ENCODE data around the gene IQCF2.
"Not testable (repeated sequence)": the region's sequence is repeated elsewhere in the genome, so short reads cannot be mapped to it uniquely, and the experiment has no call there.

The IQCF2 gene

GRCh38 chr3:51860703-51861665, at the start of gene IQCF2:
Gene IQCF2, plus strand, starts transcription at chr3:51861615. Its CDS starts 52 bp downstream, at chr3:51861667.
- DNase-seq: no peak

GRCh38 chr3:51813539-51813938, 47.9 kb upstream of the IQCF2 start:
- DNase-seq: no peak

DNA sequence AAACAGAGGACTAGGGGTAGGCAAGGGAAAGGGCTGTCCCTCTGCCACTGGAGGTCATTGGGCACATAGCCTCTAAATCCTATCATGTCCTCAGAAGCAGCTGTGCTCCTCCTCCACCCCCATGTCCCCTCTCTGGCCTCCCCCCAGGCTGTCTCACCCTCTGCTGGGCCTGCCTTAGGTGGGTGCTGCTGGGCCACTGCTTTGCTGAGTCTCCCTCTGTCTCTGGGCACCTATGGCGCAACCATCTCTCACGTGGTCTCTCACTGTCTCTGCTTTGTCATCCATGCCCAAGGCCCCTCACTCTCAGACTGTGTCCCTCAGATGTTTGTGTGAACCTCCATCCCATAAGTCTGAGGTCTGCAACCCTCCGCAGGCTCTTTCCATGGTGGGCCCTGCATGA, 47.4 kb upstream of the IQCF2 start:
- DNase-seq: no peak

- no peak for DNase-seq
Observed at GRCh38 chr3:51815614-51816013, 45.8 kb upstream of the IQCF2 start.

- DNase-seq: no peak
Observed at GRCh38 chr3:51816723-51817122, 44.7 kb upstream of the IQCF2 start.

DNA sequence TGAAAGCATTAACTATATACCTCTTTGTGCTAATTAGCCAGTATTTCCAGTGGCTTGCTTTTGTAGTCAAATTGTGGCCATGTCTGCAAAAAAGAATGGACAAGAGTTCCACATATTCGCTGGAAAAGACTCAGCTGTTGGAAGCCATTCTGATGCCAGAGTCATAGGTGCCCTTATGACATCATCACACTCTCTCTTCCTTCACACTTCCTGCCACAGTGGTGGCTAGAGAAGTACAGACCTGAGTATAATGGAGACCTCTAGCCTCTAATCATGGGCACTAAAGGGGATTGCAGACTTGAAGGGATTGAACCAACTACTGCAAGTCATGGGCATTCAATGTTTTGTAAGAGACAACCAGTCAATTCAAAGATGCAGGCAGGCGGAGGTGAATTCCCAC, 44.0 kb upstream of the IQCF2 start:
- DNase-seq: no peak

DNA sequence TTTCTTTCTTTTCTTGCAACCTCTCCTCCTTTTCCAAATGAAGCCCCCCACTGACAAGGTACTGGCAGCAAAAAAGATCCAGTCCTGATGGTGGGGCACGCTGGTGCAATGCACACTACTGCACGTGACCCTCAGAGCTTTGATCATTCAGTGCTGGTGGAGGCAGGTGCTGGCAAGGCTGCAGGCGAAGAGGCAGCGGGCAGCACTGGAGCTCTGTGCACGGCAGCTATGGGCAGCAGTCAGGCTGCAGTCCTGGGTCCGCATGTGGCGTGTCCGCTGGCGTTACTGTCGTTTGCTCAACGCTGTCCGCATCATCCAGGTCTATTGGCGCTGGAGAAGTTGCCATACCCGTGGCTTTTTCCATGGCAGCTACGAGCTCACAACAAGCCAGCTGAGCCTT, 42.3 kb upstream of the IQCF2 start:
- no peak for DNase-seq

DNA sequence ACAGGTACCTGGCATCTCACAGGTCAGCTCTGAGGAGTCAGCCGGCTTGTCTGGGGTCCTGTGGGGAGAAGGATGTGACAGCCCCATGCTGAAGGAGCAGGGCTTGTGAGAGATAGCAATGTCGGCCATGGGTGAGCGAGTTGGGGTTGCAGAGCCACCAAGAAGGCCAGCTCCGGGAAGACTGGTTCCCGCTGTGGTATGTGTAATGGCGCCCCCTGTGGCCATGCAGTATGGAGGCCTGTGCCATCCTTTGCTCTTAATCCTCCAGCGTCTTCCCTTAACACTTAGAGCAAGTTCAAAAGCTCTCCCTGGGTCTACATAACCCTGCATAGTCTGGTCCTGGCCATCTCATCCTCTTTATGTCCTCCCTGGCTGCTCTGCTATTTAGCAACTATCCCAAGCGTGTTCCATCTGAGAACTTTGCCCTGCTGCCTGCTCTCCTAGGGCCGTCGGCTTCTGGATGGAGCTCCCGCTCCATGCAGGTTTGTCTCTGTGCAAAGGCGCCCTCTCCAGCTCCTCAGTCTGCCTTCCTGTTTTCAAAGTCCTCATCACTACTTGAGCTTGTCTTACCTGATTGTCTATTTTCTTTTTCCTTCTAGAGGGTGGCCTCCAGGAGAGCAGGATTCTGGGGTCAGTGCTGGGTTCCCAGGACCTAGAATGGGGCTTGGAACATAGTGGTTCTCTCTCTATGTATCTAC, 41.6 kb upstream of the IQCF2 start:
- no peak for DNase-seq

DNA sequence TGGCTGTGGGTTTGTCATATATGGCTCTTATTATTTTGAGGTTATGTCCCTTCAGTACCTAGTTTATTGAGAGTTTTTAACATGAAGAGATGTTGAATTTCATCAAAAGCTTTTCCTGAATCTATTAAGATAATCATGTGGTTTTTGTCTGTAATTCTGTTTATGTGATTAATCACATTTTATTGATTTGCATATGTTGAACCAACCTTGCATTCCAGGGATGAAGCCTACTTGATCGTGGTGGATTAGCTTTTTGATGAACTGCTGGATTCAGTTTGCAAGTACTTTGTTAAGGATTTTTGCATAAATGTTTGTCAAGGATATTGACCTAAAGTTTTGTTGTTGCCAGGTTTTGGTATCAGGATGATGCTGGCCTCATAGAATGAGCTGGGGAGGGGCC, 33.1 kb upstream of the IQCF2 start:
- DNase-seq: no peak

DNA sequence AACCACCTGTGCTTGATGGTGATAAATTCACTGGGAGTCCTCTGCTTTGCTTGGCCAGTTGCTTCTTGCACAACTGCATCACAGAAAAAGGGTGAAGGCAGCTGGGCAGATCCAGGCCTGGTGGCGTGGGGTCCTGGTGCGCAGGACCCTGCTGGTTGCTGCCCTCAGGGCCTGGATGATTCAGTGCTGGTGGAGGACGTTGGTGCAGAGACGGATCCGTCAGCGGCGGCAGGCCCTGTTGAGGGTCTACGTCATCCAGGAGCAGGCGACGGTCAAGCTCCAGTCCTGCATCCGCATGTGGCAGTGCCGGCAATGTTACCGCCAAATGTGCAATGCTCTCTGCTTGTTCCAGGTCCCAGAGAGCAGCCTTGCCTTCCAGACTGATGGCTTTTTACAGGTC, 31.1 kb upstream of the IQCF2 start:
- no peak for DNase-seq

DNA sequence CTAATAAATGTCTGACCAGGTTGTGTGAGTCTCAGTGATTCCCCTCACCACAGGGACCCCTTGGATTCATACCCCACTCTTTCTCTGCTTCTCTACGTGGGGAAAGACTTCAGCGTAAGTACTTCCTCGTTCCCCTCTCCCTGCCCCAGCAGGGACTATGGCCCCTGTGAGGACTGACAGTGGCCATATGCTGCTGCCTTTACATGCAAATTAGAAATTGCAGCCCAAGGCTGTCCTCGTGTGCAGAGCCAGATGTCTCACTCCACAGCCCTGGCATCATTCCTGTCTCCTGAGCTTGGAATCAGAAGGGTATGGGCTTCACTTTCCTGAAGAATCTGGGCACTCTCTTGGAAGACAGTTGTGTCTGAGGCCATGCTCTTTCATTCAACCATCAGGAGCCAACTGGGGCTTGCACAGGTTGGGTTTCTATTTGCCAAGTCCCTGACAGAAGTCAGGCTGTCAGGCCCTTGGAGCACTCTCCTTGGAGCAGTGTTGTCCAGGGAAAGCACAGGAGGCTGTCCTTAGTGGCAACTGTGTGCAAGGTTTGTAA, 30.5 kb upstream of the IQCF2 start:
- no peak for DNase-seq

GRCh38 chr3:51836606-51837005, 24.8 kb upstream of the IQCF2 start:
- DNase-seq: no peak

DNA sequence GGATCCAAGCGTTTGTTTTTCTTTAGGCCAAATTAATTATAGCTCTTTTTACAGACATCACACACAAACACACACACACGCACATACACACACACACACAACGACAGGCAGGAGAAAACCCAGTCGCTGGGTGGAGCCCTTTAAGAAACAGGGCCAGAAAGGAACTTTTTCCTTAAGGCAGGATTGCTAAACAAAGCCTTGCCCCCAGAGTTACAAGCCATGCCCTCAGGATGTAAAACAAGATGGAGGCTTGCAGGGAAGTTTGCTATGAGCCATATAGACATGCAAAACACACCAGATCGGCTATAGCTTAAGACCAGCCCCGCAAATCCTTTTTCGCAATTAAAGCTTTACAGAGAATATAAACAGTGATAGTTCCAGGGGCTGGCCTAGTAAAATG, 16.3 kb upstream of the IQCF2 start:
- DNase-seq: no peak

DNA sequence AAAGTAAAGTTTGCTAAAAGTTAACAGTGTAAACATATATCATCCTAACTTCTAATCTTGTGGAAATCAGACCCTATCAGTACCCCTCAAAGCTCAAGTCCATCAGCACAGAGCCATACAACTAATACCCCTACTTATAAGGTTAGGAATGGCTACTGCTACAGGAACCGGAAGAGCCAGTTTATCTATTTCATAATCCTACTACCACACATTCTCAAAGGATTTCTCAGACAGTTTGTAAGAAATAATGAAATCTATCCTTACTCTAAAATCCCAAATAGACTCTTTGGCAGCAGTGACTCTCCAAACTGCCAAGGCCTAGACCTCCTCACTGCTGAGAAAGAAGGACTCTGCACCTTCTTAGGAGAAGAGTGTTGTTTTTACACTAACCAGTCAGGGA, 6.0 kb upstream of the IQCF2 start:
- DNase-seq: not testable (repeated sequence)

DNA sequence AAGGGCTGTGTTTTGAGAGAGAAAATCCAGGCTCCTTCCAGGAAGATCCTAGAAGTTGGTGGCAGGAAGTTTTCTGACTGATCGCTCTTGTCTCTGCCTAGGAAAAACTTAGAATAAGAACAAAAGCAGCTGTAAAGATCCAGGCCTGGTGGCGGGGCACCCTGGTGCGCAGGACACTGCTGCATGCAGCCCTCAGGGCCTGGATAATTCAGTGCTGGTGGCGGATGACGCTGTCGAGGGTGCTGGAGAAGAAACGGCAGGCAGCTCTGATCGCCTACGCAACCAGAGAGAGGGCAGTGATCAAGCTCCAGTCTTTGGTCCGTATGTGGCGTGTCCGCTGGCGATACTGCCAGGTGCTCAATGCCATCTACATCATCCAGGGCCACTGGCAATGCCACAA, 1.5 kb downstream of the IQCF2 start:
- DNase-seq: no peak

DNA sequence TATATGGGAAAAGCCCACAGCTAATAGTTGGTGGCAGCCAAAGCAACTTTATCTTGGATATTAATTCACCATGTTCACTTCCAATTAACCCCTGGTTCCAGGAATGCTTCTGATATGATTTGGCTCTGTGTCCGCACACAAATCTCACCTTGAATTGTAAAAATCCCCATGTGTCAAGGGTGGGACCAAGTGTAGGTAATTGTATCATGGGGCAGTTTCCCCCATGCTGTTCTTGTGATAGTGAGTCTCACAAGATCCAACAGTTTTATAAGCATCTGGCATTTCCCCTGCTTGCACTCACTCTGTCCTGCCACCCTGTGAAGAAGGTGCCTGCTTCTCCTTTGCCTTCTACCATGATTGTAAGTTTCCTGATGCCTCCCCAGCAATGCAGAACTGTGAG, 7.5 kb downstream of the IQCF2 start:
- not testable (repeated sequence) for DNase-seq

DNA sequence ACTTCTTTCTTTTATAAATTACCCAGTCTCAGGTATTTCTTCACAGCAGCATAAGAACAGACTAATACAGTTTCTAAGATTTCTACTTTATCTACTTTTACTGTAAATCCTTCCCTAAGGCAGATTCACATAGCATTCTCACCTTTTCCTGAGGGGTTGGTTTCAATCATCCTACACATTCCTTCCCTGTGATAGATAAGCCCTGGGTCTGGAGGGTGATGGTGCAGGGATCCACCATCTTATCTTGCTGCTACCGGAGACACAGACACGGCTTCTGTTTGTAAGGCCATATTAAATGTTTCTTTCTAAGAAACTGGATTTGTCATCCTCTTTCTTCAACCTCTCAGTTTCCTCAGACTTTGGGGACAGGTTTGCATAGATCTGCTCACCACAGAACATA, 7.9 kb downstream of the IQCF2 start:
- no peak for DNase-seq

DNA sequence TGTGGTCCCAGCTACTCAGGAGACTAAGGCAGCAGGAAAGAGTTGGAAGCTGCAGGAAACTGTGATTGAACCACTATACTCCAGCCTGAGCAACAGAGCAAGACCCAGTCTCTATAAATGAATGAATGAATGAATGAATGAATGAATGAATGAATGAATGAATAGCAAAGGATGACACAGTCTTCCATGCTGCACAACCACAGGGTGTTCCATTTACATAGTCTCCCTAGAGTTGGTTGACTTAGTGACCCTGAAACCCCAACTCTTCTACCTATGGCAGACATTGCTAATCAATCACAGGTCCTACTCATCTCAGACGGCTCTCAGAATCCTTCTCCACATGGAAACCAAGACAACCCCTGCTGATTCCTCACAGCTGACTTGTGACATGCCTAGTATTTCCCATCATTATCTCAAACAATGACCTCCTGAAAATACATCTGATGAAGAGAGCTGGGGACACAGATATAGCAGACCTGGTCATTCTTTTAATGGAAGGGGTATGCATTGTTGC, 11.9 kb downstream of the IQCF2 start:
- no peak for DNase-seq

DNA sequence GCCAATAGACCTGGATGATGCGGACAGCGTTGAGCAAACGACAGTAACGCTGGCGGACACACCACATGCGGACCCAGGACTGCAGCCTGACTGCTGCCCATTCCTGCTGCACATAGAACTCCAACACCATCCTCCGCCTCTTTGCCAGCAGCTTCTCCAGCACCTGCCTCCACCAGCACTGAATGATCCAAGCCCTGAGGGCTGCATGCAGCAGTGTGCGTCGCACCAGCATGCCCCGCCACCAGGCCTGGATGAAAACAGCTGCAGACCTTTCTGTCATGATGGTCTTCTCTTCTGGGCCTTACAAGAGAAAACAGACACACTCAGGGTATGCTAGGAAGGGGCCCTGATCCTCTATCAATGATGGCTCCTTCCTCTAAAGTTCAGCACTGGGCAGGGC, 12.5 kb downstream of the IQCF2 start:
- no peak for DNase-seq

DNA sequence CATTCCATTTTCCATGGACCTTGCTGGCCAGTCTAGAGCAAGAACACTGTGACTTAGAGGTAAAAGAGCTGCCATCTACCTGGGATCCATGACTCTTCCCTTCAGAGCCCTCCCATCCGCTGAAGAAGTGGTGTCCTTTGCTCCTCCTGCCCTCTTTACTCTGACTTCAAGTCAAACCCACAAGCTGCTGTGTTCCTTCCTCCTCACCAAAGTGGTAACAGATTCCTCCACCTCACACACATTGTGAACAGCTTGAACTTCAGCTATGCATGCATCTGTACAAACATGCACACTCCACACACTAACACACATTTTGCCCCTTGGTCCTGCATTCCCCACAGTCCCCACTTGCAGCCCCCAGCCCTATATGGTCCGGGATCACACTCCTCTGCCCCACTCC, 13.0 kb downstream of the IQCF2 start:
- no peak for DNase-seq

DNA sequence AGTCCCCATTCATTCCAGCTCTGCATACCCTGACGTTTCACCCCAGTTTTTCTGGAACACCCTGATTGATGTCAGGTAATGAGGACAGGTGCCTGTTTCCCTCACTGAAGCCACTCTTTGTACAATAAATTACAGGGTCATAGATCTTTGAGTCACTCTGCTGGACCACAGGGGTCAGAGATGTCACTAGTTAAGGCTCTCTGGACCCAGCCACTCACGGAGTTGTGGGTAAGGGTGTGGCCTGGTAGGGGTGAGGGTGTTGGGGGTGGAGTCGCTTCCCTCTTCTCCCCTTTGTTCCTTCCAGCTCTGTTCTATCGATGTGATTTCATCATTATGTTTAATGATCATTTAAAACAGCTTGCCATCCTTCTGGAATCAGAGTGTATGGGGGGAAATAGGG, 13.5 kb downstream of the IQCF2 start:
- no peak for DNase-seq

DNA sequence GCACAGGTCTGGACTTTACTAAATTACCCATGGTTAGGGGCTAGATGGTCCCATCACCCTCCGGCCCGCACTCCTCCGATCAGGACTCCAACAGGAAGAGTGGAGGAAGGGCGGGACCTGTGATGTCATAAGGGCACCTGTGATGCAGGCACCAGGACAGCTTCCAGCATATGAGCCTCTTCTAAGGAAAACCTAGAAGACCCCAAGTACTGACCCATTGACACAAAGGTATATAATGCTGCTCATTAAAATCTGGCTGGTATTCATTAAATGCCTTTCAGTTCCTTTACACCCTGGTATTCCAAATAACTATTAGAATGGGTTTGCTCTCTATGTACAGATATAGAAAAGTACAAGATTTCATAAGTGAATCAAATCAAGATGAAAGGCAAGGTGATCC, 14.1 kb downstream of the IQCF2 start, which contains the start of gene IQCF5:
Gene IQCF5, minus strand, starts transcription at position 101 of the 400 bp plus-strand sequence. Its CDS starts 70 bp downstream, at position 31.
- no peak for DNase-seq

DNA sequence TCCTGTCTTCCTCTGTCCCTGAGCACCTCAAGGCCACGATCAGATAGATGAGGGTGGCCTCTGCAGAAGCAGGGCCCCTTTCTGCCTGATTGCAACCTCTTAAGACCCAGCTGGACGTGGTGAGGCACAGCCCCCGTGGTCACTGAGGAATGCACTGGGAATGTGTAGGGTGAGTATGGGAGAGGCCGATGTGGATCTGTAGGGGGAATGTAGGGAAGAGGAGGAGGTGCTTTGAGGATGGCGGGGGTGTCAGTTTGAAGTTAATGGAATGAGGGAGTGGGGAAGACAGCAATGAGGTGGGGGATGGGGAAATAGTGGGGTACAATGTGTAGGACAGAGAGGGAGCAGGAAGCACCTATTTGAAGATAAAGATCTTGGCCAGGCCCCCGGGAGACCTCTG, 14.8 kb downstream of the IQCF2 start:
- no peak for DNase-seq

DNA sequence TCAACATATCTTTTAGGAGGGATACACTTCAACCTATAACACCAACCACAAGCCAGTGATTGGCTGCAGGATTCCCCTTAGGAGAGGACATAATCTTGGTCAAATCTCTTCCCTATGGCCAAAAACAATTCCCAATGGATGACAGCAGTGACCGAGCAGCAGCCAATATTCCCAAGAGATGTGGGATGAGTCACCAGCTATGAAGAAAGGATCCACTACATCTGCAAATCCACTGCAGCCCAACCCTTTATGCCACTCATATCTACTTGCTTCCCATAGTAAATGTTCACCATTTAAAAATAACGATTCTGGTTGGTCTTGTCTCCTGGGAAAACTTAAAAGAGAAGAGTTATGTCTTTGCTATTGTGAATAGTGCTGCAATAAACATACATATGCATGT, 18.5 kb downstream of the IQCF2 start:
- DNase-seq: no peak

Measured in DMS79 treated with DMSO at 0.1 percent for 48 hours (cell line).